Glutamatergic neuron (in vitro differentiated cells): ENCODE data around the gene PCK2. TPM values are rescaled to one million over a fixed set of nuclear protein-coding genes. Genes with fewer than 3 reads are reported as not detected.

ENCODE experiments used
- DNase-seq: peaks from one replicate; pipeline ENCODE4 v3.0.0; 2022
- H3K27ac Mint-ChIP-seq: one replicate; pipeline ENCODE4 v1.8.0; 2020; ENCODE audit warnings: mild to moderate bottlenecking, mixed read lengths, inconsistent platforms; ENCODE audit not compliant: unreplicated experiment
- H3K27me3 Mint-ChIP-seq: one replicate; pipeline ENCODE4 v1.8.0; 2020; ENCODE audit warnings: mild to moderate bottlenecking, moderate library complexity, mixed read lengths, inconsistent platforms; ENCODE audit not compliant: unreplicated experiment
- H3K36me3 Mint-ChIP-seq: one replicate; pipeline ENCODE4 v1.8.0; 2020; ENCODE audit warnings: mild to moderate bottlenecking, mixed read lengths, inconsistent platforms; ENCODE audit not compliant: unreplicated experiment
- H3K4me1 Mint-ChIP-seq: one replicate; pipeline ENCODE4 v1.8.0; 2020; ENCODE audit warnings: mild to moderate bottlenecking, low read depth, mixed read lengths, inconsistent platforms; ENCODE audit not compliant: unreplicated experiment
- H3K4me3 Mint-ChIP-seq: one replicate; pipeline ENCODE4 v1.8.0; 2020; ENCODE audit warnings: mild to moderate bottlenecking, mixed read lengths, inconsistent platforms; ENCODE audit not compliant: unreplicated experiment
- H3K9me3 Mint-ChIP-seq: one replicate; pipeline ENCODE4 v1.8.0; 2020; ENCODE audit warnings: mild to moderate bottlenecking, moderate library complexity, mixed read lengths, inconsistent platforms; ENCODE audit not compliant: unreplicated experiment
- total RNA-seq: library from RNA; stranded (reverse); fragmentation: NEBNext Ultra II Directional; extraction: Animal tissue kit (Norgen Biotek cat#: 25700); gene quantifications from one replicate; pipeline ENCODE4 v1.2.1, GENCODE V29; 2021; ENCODE audit not compliant: unreplicated experiment
- TF ChIP-seq, protein P1 (sequence below): fragments of 200-600 bp; sonication (generic); IDR thresholded peaks from one replicate; pipeline ENCODE4 v1.5.0; 2021; ENCODE audit not compliant: partially characterized antibody, unreplicated experiment

PCK2 gene
- total RNA-seq, 1 donor from 2014 or later = 99.9 TPM

DNA sequence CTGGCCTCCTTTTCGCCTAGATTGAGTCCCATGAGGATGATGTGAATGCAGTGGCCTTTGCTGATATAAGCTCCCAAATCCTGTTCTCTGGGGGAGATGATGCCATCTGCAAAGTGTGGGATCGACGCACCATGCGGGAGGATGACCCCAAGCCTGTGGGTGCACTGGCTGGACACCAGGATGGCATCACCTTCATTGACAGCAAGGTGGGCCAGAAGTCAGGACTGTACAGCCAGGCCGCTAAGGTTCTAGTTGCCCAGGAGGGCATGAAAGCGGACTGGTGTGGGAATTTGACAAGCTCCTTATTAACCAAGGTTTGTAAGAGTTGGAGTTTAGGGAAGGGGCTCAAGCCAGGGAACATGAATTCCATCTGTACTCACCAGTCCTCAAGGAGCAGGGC is 25.6 kb downstream of the PCK2 start:
- Mint-ChIP-seq H3K4me1 (peaks cover 10% of the 10 kb centered on the region), H3K9me3 (peaks cover 8% of the 10 kb centered on the region), H3K4me3 (no peak overlapping the region), H3K27ac (no peak overlapping the region), H3K36me3 (peaks cover 5% of the 10 kb centered on the region), H3K27me3 (peaks cover 6% of the 10 kb centered on the region)
- TF ChIP-seq, protein P1, sequence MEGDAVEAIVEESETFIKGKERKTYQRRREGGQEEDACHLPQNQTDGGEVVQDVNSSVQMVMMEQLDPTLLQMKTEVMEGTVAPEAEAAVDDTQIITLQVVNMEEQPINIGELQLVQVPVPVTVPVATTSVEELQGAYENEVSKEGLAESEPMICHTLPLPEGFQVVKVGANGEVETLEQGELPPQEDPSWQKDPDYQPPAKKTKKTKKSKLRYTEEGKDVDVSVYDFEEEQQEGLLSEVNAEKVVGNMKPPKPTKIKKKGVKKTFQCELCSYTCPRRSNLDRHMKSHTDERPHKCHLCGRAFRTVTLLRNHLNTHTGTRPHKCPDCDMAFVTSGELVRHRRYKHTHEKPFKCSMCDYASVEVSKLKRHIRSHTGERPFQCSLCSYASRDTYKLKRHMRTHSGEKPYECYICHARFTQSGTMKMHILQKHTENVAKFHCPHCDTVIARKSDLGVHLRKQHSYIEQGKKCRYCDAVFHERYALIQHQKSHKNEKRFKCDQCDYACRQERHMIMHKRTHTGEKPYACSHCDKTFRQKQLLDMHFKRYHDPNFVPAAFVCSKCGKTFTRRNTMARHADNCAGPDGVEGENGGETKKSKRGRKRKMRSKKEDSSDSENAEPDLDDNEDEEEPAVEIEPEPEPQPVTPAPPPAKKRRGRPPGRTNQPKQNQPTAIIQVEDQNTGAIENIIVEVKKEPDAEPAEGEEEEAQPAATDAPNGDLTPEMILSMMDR = no peak
- DNase-seq = no peak

DNA sequence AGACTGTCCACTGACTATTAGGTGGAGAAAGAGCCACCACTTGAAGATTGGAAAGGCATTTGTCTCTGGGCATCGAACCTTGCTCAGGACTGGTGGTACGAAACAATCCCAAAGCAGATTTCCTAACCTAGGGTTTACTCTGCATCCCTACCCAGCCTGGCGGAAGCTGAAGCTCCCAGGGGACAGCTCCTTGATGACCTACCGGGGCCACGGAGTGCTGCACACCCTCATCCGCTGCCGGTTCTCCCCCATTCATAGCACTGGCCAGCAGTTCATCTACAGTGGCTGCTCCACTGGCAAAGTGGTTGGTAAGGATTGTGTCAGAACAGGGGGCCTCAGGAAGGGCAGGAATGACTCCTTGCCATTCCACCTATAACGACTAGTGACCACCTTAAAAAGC is 27.1 kb downstream of the PCK2 start:
- no peak overlapping the region for H3K4me3 Mint-ChIP-seq
- H3K27me3 Mint-ChIP-seq = peaks cover 6% of the 10 kb centered on the region
- no peak for DNase-seq
- H3K36me3 Mint-ChIP-seq = peaks cover 5% of the 10 kb centered on the region
- TF ChIP-seq, protein P1 = no peak
- H3K27ac Mint-ChIP-seq = no peak overlapping the region
- H3K4me1 Mint-ChIP-seq = peaks cover under 1% of the 10 kb centered on the region
- H3K9me3 Mint-ChIP-seq = peaks cover 2% of the 10 kb centered on the region

DNA sequence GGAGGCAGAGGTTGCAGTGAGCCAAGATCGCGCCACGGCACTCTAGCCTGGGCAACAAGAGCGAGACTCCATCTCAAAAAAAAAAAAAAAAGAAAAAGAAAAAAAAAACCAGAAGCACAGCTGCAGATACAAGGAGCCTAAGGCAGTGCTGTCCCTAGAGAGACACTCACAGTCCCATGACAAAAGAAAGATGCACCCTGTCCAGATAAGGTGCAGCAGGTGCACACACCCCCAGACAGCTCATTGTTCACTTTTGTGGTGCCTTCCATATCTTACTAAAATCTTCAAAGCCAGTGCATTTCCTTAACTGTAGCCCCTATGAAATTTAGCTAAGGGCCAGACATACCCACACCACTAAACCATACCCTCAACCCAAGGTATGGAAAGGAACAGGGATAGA is 28.3 kb downstream of the PCK2 start:
- no peak for DNase-seq
- TF ChIP-seq, protein P1 = no peak
- H3K27me3 Mint-ChIP-seq = peaks cover 6% of the 10 kb centered on the region
- no peak overlapping the region for H3K27ac Mint-ChIP-seq
- H3K9me3 Mint-ChIP-seq = peaks cover 2% of the 10 kb centered on the region
- no peak overlapping the region for H3K4me3 Mint-ChIP-seq
- peaks cover 5% of the 10 kb centered on the region for H3K36me3 Mint-ChIP-seq
- no peaks in the 10 kb centered on the region for H3K4me1 Mint-ChIP-seq

DNA sequence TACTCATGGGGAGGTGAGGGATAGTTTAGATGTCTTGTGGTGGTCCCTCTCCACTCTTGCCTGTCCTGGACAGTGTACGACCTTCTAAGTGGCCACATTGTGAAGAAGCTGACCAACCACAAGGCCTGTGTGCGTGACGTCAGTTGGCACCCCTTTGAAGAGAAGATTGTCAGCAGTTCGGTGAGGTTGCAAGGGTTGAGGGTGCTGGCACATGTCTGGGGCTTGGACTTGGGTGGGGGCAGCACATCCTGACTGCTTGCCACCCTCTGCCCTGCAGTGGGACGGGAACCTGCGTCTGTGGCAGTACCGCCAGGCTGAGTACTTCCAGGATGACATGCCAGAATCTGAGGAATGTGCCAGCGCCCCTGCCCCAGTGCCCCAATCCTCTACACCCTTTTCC is 28.8 kb downstream of the PCK2 start:
- Mint-ChIP-seq H3K4me3 (no peak overlapping the region), H3K27ac (no peak overlapping the region), H3K36me3 (peaks cover 5% of the 10 kb centered on the region), H3K9me3 (peaks cover 2% of the 10 kb centered on the region), H3K27me3 (peaks cover 6% of the 10 kb centered on the region), H3K4me1 (no peaks in the 10 kb centered on the region)
- TF ChIP-seq, protein P1 = no peak
- no peak for DNase-seq

DNA sequence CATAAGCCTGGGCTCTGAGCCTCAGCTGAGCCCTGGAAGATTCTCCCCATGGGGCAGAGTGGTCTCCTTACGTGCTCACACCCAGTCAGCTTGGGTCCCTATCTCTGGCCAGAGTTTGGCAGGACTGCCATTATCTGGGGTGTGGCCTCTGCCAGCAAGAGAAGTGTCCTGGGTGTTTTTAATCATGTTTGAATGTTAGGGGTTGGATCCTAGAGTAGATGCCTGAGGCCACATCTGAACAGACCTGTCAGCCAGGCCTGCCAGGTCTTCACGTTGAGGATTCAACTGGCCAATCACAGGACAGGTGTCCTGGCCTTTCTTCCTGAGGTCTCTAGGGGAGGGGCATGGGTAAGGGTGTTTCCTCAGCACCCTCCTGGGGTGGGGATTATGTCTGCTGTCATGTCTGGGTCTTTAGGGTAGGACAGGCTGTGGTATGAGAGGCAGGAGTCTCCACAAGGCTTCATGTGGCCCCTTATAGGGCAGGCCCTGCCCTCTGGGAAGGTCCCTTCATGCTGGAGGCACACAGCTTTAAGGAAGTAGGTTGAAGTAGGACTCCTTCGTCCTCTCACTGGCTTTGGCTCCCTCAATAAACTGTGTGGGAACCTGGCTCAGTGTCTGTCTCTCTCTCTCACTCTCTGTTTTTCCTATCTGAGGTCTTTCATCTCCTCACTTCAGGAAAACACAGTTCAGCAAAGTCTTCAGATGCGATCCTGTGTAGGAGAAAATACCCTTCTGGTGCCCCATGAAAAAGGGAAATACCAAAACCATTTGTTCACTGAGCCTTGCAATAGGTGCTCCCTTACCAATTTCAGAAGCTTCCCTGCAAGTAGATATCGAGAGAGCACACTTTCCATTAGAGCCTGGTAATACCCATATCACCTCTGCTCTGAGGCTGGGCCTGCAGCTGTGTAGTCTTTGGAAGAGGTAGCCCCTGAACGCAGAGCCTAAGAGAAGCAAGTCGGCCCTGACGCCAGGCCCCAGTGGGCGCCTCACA is 29.6 kb downstream of the PCK2 start:
- H3K4me1 Mint-ChIP-seq = no peaks in the 10 kb centered on the region

More for the DNA sequence above, 29.6 kb downstream of the PCK2 start:
- peaks cover 4% of the 10 kb centered on the region for H3K27me3 Mint-ChIP-seq
- H3K9me3 Mint-ChIP-seq = no peaks in the 10 kb centered on the region
- TF ChIP-seq, protein P1 = no peak
- H3K4me3 Mint-ChIP-seq = no peak overlapping the region
- DNase-seq = no peak
- H3K36me3 Mint-ChIP-seq = peaks cover under 1% of the 10 kb centered on the region
- no peak overlapping the region for H3K27ac Mint-ChIP-seq
